HG02678 (cell line): ENCODE measurements around the gene ANAPC5.
"Not testable (repeated sequence)": the region's sequence is repeated elsewhere in the genome, so short reads cannot be mapped to it uniquely, and the experiment has no call there.

Experiments
- ATAC-seq: cut with Tn5 transposase; IDR thresholded peaks from one replicate; pipeline ENCODE4 v1.9.1; 2021; ENCODE audit warnings: mild to moderate bottlenecking, moderate library complexity; ENCODE audit not compliant: unreplicated experiment

The ANAPC5 gene

GRCh38 chr12:121288158-121288845, 63.9 kb downstream of the ANAPC5 start:
- ATAC-seq, result no peak

- ATAC-seq, result no peak
These were observed 64.8 kb downstream of the ANAPC5 start for GRCh38 chr12:121287267-121287954.

GRCh38 chr12:121285856-121286255, 66.4 kb downstream of the ANAPC5 start:
- ATAC-seq, result no peak

GRCh38 chr12:121284551-121285390, 67.4 kb downstream of the ANAPC5 start:
- no peak for ATAC-seq

- ATAC-seq, result no peak
These were observed 68.4 kb downstream of the ANAPC5 start for GRCh38 chr12:121283841-121284240.

- ATAC-seq, result no peak
These were observed 68.8 kb downstream of the ANAPC5 start for GRCh38 chr12:121283388-121283787.

- not testable (repeated sequence) for ATAC-seq
These were observed 69.3 kb downstream of the ANAPC5 start for GRCh38 chr12:121282910-121283309.

GRCh38 chr12:121282072-121282742, 70.0 kb downstream of the ANAPC5 start:
- no peak for ATAC-seq

GRCh38 chr12:121281116-121281515, 71.1 kb downstream of the ANAPC5 start:
- not testable (repeated sequence) for ATAC-seq

GRCh38 chr12:121280531-121280930, 71.7 kb downstream of the ANAPC5 start:
- not testable (repeated sequence) for ATAC-seq

GRCh38 chr12:121279507-121279915, 72.7 kb downstream of the ANAPC5 start:
- no peak for ATAC-seq

GRCh38 chr12:121279071-121279375, 73.2 kb downstream of the ANAPC5 start:
- no peak for ATAC-seq

GRCh38 chr12:121278169-121279070, 73.8 kb downstream of the ANAPC5 start:
- no peak for ATAC-seq

- no peak for ATAC-seq
These were observed 74.8 kb downstream of the ANAPC5 start for GRCh38 chr12:121277374-121277759.

- ATAC-seq, result no peak
These were observed 78.0 kb downstream of the ANAPC5 start for GRCh38 chr12:121274036-121274763.

GRCh38 chr12:121273364-121273896, 78.8 kb downstream of the ANAPC5 start:
- ATAC-seq, result no peak

- ATAC-seq, result no peak
These were observed 84.4 kb downstream of the ANAPC5 start for GRCh38 chr12:121267822-121268221.

- no peak for ATAC-seq
These were observed 87.2 kb downstream of the ANAPC5 start for GRCh38 chr12:121264951-121265515.

- no peak for ATAC-seq
These were observed 88.1 kb downstream of the ANAPC5 start for GRCh38 chr12:121264135-121264534.
